Neural crest cell (in vitro differentiated cells): ENCODE measurements around the gene LYPLAL1. TPM values are rescaled to one million over a fixed set of nuclear protein-coding genes. Genes with fewer than 3 reads are reported as not detected.

Experiments
- DNase-seq: peaks from one replicate; pipeline ENCODE4 v3.0.0; 2021; ENCODE audit warnings: low read depth, mixed read lengths, low spot score
- H3K27ac Mint-ChIP-seq: one replicate; pipeline ENCODE4 v1.8.0; 2021; ENCODE audit warnings: mild to moderate bottlenecking, mixed read lengths; ENCODE audit not compliant: unreplicated experiment
- H3K27me3 Mint-ChIP-seq: 2 replicates; pipeline ENCODE4 v1.8.0; 2021; ENCODE audit warnings: low read depth, mild to moderate bottlenecking, mixed read lengths
- H3K36me3 Mint-ChIP-seq: 2 replicates; pipeline ENCODE4 v1.8.0; 2021; ENCODE audit warnings: low read depth, mild to moderate bottlenecking, mixed read lengths
- H3K4me1 Mint-ChIP-seq: 2 replicates; pipeline ENCODE4 v1.8.0; 2021; ENCODE audit warnings: mixed read lengths
- H3K4me3 Mint-ChIP-seq: one replicate; pipeline ENCODE4 v1.8.0; 2021; ENCODE audit warnings: mild to moderate bottlenecking, mixed read lengths
- H3K9me3 Mint-ChIP-seq: 2 replicates; pipeline ENCODE4 v1.8.0; 2021; ENCODE audit warnings: mixed read lengths
- CTCF ChIP-seq: fragments of 200-600 bp; sonication (generic); conservative IDR thresholded peaks from 2 replicates; pipeline ENCODE4 v1.5.0; 2021; ENCODE audit warnings: antibody characterized with exemption, mild to moderate bottlenecking
- total RNA-seq: library from RNA; stranded (reverse); gene quantifications from 2 replicates; pipeline ENCODE4 v1.2.1, GENCODE V29; 2021

LYPLAL1 gene
- total RNA-seq, 1 donor from 2014 or later = 21.1 TPM

GRCh38 chr1:219177940-219178339, 4.3 kb downstream of the LYPLAL1 start:
- H3K4me3 Mint-ChIP-seq = peak overlapping the region; percentile 21
- peaks cover 12% of the 10 kb centered on the region for H3K36me3 Mint-ChIP-seq
- H3K4me1 Mint-ChIP-seq = peaks cover 24% of the 10 kb centered on the region

DNA sequence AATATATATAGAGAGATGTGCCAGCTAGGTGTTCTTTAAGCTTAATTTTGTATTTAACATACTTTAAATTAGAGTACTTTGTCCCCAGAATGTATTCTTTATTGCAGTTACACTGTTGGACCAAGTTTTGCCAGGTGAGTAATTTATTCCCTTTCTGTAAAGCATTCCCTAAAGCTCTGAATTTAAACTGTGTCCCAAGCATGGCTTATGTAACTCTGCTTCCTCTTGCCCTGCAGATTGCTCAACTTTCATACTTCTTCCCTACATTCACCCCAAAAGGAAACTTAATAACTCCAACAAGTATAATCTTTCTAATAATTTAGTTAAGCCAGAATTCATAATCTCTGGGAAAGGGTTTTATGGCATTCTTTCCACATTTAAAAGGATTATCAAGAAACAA, 5.6 kb downstream of the LYPLAL1 start:
- no peak for DNase-seq
- Mint-ChIP-seq H3K27ac (no peak overlapping the region), H3K4me3 (no peak overlapping the region), H3K4me1 (peaks cover 20% of the 10 kb centered on the region), H3K9me3 (no peaks in the 10 kb centered on the region), H3K36me3 (peaks cover 17% of the 10 kb centered on the region), H3K27me3 (no peaks in the 10 kb centered on the region)
- TF ChIP-seq CTCF = no peak

More at GRCh38 chr1:219177940-219178339, 4.3 kb downstream of the LYPLAL1 start:
- TF ChIP-seq CTCF = no peak
- H3K27ac Mint-ChIP-seq = no peak overlapping the region
- no peaks in the 10 kb centered on the region for H3K27me3 Mint-ChIP-seq
- no peak for DNase-seq
- H3K9me3 Mint-ChIP-seq = peaks cover 1% of the 10 kb centered on the region

- peaks cover 17% of the 10 kb centered on the region for H3K36me3 Mint-ChIP-seq
- H3K4me3 Mint-ChIP-seq = no peak overlapping the region
- no peak overlapping the region for H3K27ac Mint-ChIP-seq
- no peak for TF ChIP-seq CTCF
- no peaks in the 10 kb centered on the region for H3K27me3 Mint-ChIP-seq
- no peak for DNase-seq
- H3K9me3 Mint-ChIP-seq = no peaks in the 10 kb centered on the region
- peaks cover 3% of the 10 kb centered on the region for H3K4me1 Mint-ChIP-seq
Observed at GRCh38 chr1:219184337-219184736, 10.7 kb downstream of the LYPLAL1 start.

GRCh38 chr1:219185486-219186117, 11.9 kb downstream of the LYPLAL1 start:
- H3K4me3 Mint-ChIP-seq = no peak overlapping the region
- no peak for TF ChIP-seq CTCF
- no peaks in the 10 kb centered on the region for H3K9me3 Mint-ChIP-seq
- H3K27ac Mint-ChIP-seq = no peak overlapping the region
- H3K4me1 Mint-ChIP-seq = peaks cover 3% of the 10 kb centered on the region
- DNase-seq = no peak
- no peaks in the 10 kb centered on the region for H3K27me3 Mint-ChIP-seq
- peaks cover 15% of the 10 kb centered on the region for H3K36me3 Mint-ChIP-seq

GRCh38 chr1:219188331-219188803, 14.7 kb downstream of the LYPLAL1 start:
- no peak for TF ChIP-seq CTCF
- Mint-ChIP-seq H3K27ac (no peak overlapping the region), H3K4me1 (peaks cover 3% of the 10 kb centered on the region), H3K9me3 (no peaks in the 10 kb centered on the region), H3K36me3 (peaks cover 14% of the 10 kb centered on the region), H3K27me3 (no peaks in the 10 kb centered on the region), H3K4me3 (no peak overlapping the region)
- no peak for DNase-seq
